ENCODE results near the gene B4GALT7.

Gene B4GALT7

DNA sequence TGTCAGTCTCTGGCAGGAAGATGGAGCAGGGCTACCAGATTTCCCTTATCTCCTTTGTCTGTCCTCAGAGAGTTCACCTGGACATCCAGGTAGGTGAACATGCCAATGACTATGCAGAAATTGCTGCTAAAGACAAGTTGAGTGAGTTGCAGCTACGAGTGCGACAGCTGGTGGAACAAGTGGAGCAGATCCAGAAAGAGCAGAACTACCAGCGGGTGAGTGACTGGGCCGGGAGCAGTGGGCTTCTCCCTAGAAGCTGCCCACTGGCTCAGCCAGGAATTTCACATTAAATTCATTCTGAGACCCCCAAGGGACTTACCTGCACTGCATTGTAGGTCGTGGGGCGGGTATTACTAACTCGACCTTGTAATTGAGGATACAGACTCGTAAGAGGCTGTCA, 5.9 kb upstream of the B4GALT7 start:
- DNase-seq = no peak

DNA sequence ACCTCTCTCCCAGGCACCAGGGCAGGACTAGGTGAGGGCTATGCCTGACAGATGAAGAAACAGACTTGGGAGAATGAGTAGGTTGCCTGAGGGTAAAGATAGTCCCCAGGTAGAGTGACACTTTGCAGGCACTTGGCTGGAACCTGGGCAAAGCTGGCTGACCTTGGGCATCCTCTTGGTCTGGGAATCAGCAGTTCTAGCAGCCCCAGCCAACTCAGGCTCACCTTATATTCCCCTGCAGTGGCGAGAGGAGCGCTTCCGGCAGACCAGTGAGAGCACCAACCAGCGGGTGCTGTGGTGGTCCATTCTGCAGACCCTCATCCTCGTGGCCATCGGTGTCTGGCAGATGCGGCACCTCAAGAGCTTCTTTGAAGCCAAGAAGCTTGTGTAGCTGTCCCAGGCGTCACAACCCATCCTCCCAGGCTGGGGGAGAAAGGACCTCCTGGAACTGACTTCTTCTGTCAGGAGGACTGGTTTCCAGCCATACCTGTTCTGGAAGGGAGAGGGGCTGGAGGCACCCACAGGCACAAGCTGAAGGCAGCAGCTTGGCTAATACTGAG, 4.8 kb upstream of the B4GALT7 start:
- DNase-seq = no peak

DNA sequence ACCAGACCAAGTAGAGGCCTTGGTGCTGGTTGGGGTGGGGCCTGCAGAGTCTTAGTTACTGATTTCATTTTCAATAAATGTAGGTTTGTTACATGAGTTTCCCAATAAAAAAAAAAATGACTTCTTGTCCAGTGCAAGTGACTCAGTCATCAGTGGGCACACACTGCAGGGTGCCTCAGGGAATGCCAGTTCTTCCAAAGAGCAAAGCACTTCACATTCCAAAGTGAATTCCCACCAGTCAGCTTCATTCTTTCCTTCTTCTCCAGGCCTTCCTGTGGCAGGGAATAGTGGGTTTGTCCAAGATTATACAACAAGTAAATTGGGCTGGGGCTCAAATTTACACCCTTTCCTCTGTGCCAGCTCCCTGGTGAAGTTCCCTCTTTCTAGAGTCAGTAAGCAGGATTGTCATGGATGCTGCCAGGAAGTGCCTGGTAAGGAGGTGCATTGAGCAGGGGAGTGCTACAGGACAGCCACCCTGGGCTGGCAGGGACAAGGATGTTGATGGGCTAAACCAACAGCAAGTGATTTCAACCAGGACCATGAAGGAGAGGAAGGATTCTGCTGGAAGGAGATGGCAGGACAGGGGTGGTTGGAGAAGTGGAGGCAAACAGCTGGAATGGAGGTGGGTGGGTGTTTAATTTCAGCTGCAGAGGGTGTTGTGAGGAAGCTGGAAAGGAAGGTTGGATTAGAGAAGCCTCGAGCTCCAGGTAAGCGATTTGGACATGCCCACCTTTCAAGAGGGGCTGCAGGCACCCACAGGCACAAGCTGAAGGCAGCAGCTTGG, 3.7 kb upstream of the B4GALT7 start:
- no peak for DNase-seq

DNA sequence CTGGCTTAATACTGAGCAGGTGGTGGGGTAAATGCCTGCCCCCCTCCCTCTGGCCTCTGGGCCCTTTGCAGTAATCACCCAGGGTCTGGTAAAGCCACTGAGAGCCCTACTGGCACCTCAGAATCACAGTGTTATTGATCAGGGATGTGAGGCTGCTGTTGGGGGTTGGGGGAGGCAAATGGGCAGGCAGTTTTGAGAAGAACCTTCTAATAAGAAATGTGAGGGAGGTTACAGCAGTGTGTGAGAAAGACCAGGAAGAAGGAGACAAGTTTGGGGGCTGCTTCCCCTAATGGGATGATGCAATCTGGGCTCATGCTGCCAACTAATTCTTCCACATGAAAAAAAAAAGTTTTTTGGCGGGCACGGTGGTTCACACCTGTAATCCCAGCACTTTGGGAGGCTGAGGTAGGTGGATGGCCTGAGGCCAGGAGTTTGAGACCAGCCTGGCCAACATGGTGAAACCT, 3.1 kb upstream of the B4GALT7 start:
- no peak for DNase-seq

DNA sequence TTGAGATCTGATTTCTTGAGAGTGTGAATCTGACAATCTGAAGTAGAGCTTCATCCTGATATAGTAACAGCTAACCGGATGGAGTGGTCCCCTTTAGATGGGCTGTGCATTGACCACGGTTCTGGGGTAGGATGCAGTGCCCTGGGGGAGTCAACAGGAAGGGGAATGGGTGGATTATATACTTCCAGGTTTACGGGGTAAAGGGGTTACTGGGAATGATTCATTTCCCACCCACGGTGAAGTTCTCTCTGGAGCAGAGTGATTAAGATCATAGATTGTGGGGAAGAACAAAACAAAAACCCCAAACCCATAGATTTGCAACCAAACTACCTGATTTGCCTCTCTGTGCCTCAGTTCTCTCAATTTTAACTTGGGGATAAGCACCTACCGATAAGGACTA, 1.5 kb upstream of the B4GALT7 start:
- no peak for DNase-seq

DNA sequence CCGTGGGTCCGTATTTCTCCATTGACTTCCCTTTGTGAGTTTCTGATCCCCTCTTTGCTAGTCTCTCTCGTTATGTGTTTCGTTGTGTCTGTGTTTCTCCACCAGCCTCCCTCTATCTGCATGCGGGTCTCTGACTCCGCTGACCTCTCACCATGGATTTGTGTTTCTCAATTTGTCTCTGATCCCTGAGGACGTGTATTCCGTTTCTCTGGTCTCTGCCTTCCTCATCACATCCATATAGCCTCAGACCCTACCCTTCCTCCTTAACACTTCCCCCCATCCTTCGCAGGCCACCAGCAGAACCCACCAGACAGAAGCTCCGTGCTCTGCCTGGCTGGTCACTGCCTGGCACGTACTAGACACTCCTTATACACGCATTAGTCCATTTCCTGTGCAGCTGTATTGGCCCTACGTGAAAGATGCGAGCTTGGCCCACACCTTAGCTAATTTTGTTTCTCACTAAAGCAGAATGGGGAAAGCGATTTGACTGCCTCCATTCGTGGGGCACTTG, 631 bp downstream of the B4GALT7 start:
- no peak for DNase-seq

DNA sequence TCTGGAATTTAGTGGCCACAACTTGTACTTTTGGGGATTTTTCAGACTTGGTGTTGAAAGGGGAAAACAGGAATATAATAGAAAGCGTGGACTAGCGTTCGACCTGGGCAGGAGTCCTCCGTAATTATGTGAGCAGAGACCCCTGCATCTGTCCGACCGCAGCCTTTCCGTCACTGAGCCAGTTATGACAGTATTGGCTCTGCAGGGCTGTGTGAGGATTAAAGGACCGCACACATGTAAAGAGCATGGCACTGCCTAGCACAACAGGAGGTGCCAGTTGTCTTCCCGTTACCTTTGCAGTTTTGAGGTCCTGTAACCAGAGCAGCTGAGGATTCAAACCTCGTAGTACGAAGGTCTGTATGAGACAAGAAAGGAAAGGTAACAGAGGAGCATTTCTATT, 1.2 kb downstream of the B4GALT7 start:
- DNase-seq = no peak

DNA sequence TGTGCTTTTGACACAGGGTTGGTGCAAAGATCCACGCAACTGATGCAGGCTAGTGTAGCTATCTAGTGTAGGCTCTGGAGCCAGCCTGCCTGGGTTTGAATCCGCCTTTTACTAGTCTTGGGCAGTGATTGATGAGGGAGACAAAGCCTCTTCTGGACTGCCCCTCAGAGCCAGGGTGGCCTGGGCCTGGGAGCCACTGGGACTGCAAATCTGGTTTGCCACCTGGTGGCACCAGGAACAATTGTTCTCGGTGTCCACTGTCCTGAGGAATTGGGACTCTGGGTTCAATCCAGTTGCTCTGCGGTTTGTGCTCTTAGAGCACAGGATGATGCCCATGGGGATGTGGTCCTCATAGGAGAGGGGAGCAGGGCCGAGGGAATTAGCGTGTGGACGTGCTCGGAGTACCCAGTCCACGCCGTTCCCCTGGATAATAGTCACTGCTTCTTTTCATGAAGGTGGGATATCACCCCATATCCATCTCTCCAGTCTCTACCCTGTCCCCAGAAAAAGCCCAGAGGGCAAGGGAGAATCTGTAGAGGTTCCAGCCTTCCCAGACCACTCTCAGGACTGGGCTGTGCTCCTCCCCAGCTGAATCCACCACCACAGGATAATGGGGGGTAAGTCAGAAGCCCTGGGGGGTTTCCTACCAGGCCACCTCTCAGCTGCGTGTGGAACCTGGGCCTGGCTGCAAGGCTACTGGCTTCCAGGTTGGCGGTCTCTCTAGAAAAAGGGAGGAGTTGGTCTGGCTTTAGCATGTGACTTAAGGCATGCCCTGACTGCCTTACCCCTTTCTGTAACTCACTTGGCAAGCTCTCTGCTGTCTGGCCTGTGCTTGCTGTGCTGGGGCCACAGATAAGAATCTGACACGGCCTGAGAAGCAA, 1.9 kb downstream of the B4GALT7 start:
- no peak for DNase-seq

DNA sequence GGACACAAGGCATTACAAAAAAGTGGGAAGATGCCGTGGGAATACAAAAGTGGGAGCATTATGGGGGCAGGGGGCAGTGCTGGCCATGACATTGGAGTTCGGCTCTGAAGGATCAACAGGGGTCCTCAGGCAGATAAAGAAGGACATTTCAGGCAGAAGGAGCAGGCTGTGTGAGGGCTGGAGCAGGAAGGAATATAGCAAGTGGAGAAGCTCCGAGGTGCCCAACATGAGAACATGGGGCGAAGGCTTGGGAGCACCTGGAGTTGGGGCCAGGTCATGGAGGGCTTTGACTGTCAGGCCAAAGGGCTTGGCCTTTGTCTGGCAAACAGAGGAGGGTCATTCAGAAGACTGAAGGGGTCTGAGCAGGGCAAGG, 2.5 kb downstream of the B4GALT7 start:
- no peak for DNase-seq

DNA sequence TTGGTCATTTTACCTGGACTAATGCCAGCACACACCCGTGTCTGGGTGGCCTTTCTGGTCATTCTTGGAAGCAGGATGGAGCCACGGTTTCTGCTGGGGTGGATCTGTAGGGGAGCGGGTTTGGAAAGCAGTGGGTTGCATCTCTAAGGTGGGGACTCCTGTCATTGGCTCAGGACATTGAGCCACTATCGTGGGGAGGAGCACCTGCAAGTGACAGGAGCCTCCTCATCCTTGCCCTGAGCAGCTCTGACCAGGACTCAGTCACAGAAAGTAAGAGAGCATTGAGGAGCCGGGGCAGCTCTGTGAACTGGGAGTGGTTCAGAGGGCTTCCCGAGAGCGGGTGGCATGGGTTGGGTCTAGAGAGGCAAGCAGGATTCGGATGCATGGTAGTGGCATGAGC, 3.7 kb downstream of the B4GALT7 start:
- no peak for DNase-seq

DNA sequence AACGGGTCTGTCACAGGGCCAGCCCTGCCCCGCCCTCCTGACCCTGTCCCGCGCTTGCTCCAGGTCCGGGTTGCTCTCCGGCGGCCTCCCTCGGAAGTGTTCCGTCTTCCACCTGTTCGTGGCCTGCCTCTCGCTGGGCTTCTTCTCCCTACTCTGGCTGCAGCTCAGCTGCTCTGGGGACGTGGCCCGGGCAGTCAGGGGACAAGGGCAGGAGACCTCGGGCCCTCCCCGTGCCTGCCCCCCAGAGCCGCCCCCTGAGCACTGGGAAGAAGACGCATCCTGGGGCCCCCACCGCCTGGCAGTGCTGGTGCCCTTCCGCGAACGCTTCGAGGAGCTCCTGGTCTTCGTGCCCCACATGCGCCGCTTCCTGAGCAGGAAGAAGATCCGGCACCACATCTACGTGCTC, 4.2 kb downstream of the B4GALT7 start:
- no peak for DNase-seq

DNA sequence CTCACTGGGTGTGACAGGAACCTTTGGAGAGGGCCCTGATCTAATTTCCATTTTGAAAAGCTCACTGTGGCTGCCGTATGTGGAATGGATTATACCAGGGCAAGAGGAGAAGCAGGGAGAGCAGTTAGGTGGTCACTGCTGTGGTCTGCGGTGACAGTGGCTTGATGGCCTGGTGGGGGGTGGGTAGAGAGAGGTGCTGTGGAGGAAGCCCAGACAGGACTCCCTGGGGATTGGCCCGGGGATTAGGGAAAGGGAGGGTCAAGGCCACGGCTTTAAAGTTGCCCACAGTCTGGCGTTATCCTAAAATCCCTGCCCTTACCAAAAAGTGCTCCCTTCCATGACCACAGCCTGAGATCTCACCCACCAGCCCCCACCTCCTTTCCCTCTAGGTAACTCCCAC, 4.7 kb downstream of the B4GALT7 start:
- DNase-seq = no peak

DNA sequence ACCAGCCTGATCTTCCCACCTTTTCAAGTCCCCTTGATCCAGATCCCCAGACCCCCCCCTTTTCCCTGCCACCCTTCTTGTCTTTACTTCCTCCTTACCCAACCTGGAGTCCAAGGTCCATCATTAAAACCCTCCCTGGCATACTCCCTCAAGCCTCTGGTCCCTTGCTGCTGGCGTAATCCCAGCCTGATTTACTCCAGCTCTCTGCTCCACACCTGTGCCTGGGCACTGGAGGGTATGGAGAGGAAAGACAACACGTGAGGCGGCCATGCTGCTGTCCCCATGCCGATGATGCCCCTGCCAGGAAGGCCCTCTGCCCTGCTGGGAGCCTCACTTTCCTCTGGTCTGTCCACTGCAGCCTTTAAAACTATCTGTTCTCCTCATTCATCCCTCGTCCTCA, 5.1 kb downstream of the B4GALT7 start:
- DNase-seq = no peak

DNA sequence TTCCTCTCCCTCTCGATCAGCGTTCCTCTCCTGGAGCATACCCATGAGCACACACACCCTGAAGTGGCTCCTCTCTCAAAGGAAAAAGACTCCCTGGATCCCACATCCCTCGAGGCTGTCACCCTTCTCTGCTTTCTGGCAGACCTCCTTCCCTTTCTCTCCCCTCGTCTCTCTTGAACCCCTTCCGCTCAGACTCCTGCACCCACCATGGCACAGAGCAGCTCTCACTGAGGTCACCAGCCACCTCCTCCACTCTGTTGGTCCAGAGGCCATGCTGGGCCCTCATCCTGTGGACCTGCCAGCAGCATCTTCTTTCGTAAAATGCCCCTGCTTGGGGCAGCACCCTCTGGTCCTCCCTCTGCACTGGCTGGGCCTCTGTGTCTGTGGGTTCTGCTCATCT, 5.7 kb downstream of the B4GALT7 start:
- no peak for DNase-seq

DNA sequence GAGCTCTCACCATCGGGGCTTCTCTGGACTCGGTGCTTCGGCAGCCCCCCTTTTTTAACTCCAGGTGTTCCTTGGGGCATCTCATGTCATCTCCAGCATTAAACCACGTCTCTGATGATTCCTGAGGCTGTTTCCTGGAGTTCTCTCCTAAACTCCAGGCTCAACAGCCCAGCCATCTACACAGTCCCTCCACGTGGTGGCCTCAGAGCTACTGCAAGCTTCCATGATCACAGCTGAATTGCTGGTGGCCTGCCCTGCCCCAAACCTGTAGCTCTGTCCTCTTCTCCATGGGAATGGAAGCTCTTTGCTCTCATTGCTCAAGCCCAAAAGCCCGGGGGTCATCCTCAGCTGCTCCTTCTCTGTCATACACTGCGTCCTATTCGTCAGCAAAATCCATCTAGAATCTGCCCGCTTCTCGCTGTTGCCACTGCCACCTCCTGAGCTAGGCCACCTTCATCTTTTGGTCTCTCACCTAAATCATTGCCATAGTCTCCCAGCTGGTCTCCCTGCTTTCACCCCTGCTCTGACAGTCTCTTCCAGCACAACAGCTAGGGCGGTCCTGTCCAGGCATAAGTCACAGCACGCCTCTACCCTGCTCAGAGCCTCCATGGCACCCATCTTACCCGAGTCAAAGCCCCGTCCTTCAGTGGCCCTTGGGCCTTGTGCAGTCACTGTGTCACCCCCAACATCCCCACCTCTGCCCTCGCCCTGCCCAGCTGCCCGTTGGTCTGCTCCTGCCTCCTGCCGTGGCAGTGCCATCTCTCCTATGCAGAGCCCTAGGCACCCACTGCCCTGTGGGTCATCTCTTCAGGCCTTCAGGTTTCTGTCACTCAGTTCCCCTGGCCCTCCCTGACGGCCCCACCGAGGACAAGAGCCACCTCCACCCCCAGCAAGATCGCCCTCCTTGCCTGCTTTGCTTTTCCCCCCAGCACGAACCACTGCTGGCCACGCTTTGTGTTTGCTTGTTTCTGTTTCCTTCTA, 6.4 kb downstream of the B4GALT7 start:
- DNase-seq = no peak

DNA sequence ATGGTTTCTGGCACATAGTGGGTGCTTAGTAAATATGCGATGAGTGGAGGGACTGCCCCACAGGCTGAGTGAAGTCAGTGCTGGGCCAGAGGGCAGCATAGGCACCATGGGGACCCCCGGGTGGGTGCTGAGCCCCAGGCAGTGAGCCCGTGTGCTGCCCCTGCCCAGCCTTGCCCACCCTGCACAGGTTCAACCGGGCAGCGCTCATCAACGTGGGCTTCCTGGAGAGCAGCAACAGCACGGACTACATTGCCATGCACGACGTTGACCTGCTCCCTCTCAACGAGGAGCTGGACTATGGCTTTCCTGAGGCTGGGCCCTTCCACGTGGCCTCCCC, 7.2 kb downstream of the B4GALT7 start:
- DNase-seq = no peak

DNA sequence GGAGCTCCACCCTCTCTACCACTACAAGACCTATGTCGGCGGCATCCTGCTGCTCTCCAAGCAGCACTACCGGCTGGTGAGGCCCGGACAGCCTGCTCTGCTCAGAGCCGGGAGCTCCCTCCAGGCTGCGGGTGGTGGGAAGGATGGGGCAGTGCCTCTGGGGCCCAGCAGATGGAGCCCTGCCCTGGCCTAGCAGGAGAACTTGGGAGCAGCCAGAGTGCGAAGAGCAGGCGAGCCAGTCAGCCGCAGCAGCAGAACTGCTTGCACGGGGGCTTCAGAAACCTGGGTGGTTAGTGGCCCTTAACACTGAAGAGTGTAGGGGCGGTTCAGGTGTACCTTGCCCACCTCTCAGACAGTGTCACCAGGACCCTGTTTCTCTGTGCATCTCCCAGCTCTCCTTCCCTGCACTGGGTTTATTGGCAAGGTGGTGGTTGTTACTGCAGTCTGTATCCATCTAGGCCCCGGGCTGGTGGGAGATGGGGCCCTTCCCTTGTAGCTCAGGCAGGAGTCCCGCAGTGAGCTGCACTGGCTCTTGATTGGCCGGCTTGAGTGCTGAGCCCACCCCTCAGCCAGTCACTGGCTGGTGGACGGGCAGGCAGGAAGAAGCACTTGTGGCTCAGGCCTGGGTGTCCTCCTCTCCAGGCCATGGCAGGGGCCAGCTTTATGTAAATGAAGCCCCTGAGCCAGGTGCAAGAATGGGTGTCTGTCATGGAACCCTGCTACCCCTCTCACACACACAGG, 7.7 kb downstream of the B4GALT7 start:
- DNase-seq = peak; percentile 87

DNA sequence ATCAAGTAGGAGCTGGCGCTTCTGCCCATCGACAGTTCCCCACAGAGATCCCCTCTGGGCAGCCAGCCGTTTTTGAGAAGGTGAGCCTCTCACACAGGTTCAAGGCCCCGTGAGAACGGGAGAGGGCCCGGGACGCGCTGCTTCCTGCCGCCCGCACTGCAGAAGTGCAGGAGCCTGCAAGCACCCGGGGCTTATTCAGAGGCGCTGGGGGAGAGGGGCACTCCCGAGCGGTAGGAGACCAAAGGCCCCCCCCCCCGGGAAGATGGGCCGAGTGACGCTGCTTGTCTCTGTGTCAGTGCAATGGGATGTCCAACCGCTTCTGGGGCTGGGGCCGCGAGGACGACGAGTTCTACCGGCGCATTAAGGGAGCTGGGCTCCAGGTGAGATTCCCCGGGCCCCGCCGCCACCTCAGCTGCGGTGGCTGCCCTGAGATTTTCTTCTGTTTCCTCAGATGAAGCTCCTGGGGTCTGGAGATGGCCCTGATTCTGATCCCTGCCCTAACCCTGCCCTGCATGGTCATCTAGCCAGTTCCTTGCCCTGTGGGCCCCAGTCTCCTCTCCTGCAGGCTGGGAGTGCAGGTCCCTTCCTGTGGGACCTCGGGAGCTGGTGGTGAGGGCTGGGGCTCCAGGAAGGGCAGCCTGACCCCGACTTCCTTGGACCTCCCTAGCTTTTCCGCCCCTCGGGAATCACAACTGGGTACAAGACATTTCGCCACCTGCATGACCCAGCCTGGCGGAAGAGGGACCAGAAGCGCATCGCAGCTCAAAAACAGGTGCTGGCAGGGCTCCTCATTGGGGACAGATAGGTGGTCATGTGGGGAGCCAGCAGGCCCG, 8.5 kb downstream of the B4GALT7 start:
- DNase-seq = no peak

DNA sequence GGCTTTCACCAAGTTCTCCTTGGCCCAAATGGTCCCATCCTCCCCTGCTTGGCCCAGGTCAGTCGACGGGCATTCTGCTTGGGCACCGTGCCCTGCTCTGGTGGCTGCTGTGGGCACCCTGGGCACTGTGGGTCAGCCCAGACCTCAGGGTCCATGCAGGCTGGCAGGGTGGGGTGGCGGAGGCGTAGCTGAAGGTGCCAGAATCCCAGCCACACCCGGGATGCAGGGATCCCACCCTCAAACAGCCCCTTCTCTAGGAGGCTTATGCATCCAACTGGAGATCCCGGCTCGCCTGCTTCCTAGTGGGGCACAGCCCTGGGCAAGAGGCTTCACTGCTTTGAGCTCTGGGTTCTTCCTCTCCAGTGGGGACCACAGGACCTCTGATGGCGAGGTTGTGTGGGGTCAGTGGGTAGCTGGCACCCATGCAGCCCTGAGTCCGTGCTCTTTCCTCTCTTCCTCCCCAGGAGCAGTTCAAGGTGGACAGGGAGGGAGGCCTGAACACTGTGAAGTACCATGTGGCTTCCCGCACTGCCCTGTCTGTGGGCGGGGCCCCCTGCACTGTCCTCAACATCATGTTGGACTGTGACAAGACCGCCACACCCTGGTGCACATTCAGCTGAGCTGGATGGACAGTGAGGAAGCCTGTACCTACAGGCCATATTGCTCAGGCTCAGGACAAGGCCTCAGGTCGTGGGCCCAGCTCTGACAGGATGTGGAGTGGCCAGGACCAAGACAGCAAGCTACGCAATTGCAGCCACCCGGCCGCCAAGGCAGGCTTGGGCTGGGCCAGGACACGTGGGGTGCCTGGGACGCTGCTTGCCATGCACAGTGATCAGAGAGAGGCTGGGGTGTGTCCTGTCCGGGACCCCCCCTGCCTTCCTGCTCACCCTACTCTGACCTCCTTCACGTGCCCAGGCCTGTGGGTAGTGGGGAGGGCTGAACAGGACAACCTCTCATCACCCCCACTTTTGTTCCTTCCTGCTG, 9.4 kb downstream of the B4GALT7 start:
- DNase-seq = no peak
